Endothelial cell of umbilical vein (primary cell): Measurements from ENCODE around the gene PFDN1. TPM values are rescaled to one million over a fixed set of nuclear protein-coding genes. Genes with fewer than 3 reads are reported as not detected.
A peak's percentile ranks its signal among the peaks of the same experiment; 100 is the strongest.

Experiments
- BruUV-seq: library from RNA; stranded (reverse); fragments of 400-500 nt; replicated peaks from 2 replicates; lab custom pipeline; 2021; lab: Mats Ljungman, UMichigan
- CTCF ChIA-PET: fragments of 300-600, 350-600 bp; sonication (Branson Sonifier 250); formaldehyde crosslinking; loops from one replicate; lab custom pipeline; 2021; ENCODE audit warnings: antibody characterized with exemption, inconsistent platforms; lab: Charles Lee
- POLR2A ChIA-PET: fragments of 300-600, 350-600 bp; sonication (Branson Sonifier 250); formaldehyde crosslinking; loops from one replicate; lab custom pipeline; 2021; ENCODE audit warnings: antibody characterized with exemption, inconsistent platforms; lab: Charles Lee
- DNase-seq: peaks from one replicate; pipeline ENCODE4 v3.0.0-alpha.2; 2011; ENCODE audit warnings: low read depth, low spot score
- FAIRE-seq: peaks from 2 replicates; lab custom pipeline; 2011; peaks lifted over from hg19 to GRCh38; lab: Jason Lieb, UNC
- H2AFZ ChIP-seq: 2 replicates; pipeline ENCODE4 v1.6.0; 2012; ENCODE audit warnings: low read depth, low read length, control low read depth, inconsistent platforms
- H3K27ac ChIP-seq: 2 replicates; pipeline ENCODE4 v1.5.1; 2011; ENCODE audit warnings: low read depth, mild to moderate bottlenecking, control low read depth, low read length, moderate library complexity; ENCODE audit not compliant: insufficient read depth
- H3K27me3 ChIP-seq, 2 experiments: 2 replicates each; pipeline versions ENCODE4 v1.6.0 to v1.6.1; 2011; ENCODE audit warnings: low read length in 2 of 2, mixed read lengths in 1 of 2; ENCODE audit not compliant: control insufficient read depth in 2 of 2, insufficient read depth in 2 of 2
- H3K36me3 ChIP-seq, 2 experiments: 2 replicates in 1 of 2; 3 replicates in 1 of 2; pipeline ENCODE4 v1.5.1; 2011; ENCODE audit warnings: low read length in 2 of 2, mild to moderate bottlenecking in 1 of 2, moderate library complexity in 1 of 2; ENCODE audit not compliant: control insufficient read depth in 2 of 2, insufficient read depth in 2 of 2; ENCODE audit errors: extremely low read depth in 1 of 2
- H3K4me1 ChIP-seq: 3 replicates; pipeline ENCODE4 v1.5.1; 2011; ENCODE audit warnings: mild to moderate bottlenecking, low read length; ENCODE audit not compliant: control insufficient read depth, insufficient read depth; ENCODE audit errors: extremely low read depth
- H3K4me2 ChIP-seq: 2 replicates; pipeline ENCODE4 v1.6.1; 2011; ENCODE audit warnings: low read length, control low read depth, mixed read lengths; ENCODE audit not compliant: insufficient read depth
- H3K4me3 ChIP-seq, 3 experiments: fragments of 200-600 bp in 1 of 3; sonication (generic), shearing (Covaris generic) in 1 of 3; replicated peaks in 1 of 3; 2 replicates each; pipeline ENCODE4 v1.5.1; 2011 to 2016; ENCODE audit warnings: control low read depth in 3 of 3, low read length in 3 of 3, mild to moderate bottlenecking in 2 of 3, inconsistent platforms in 1 of 3, low read depth in 1 of 3, moderate library complexity in 1 of 3; ENCODE audit not compliant: insufficient read depth in 1 of 3
- H3K79me2 ChIP-seq: 2 replicates; pipeline ENCODE4 v1.6.0; 2012; ENCODE audit warnings: low read length, inconsistent platforms; ENCODE audit not compliant: control insufficient read depth, insufficient read depth
- H3K9ac ChIP-seq: replicated peaks from 2 replicates; pipeline ENCODE3; 2011; ENCODE audit warnings: low read length, control low read depth; ENCODE audit not compliant: insufficient read depth; ENCODE audit errors: extremely low read depth
- H3K9me1 ChIP-seq: replicated peaks from 3 replicates; pipeline ENCODE4 v1.6.0; 2011; ENCODE audit warnings: mild to moderate bottlenecking, low read length; ENCODE audit not compliant: control insufficient read depth, insufficient read depth; ENCODE audit errors: extremely low read depth
- H3K9me3 ChIP-seq: replicated peaks from 2 replicates; pipeline ENCODE4 v1.5.1; 2012; ENCODE audit warnings: low read length, inconsistent platforms; ENCODE audit not compliant: control insufficient read depth, insufficient read depth
- H4K20me1 ChIP-seq: replicated peaks from 2 replicates; pipeline ENCODE3; 2011; ENCODE audit warnings: mild to moderate bottlenecking, low read length; ENCODE audit not compliant: control insufficient read depth, insufficient read depth; ENCODE audit errors: extremely low read depth
- CTCF ChIP-seq, 2 donors: IDR thresholded peaks; 1 replicate in 1 of 2; 2 replicates in 1 of 2; pipeline ENCODE4 v1.5.1; 2011; ENCODE audit warnings: low read length in 2 of 2, mild to moderate bottlenecking in 2 of 2, moderate library complexity in 2 of 2, control low read depth in 1 of 2, inconsistent platforms in 1 of 2, low read depth in 1 of 2; ENCODE audit not compliant: insufficient read depth in 1 of 2; ENCODE audit errors: extremely low read depth in 1 of 2
- EZH2 ChIP-seq: IDR thresholded peaks from 2 replicates; pipeline ENCODE4 v1.6.1; 2012; ENCODE audit warnings: borderline replicate concordance, low read depth, mild to moderate bottlenecking, moderate library complexity, low read length, inconsistent platforms; ENCODE audit not compliant: severe bottlenecking
- FOS ChIP-seq: IDR thresholded peaks from 2 replicates; pipeline ENCODE4 v1.6.1; 2011; ENCODE audit warnings: mild to moderate bottlenecking, low read length, moderate library complexity, borderline replicate concordance; ENCODE audit not compliant: insufficient read depth
- GATA2 ChIP-seq: IDR thresholded peaks from 2 replicates; pipeline ENCODE4 v1.7.0; 2011; ENCODE audit warnings: low read depth, mild to moderate bottlenecking, moderate library complexity, mixed read lengths, low read length; ENCODE audit not compliant: insufficient read length, insufficient read depth
- JUN ChIP-seq: IDR thresholded peaks from 2 replicates; pipeline ENCODE4 v1.6.1; 2011; ENCODE audit warnings: borderline replicate concordance, low read depth; ENCODE audit not compliant: insufficient read length, insufficient read depth
- MYC ChIP-seq: IDR thresholded peaks from one replicate; pipeline ENCODE4 v1.6.1; 2011; ENCODE audit warnings: mild to moderate bottlenecking, low read depth, low read length
- POLR2A ChIP-seq: IDR thresholded peaks from 2 replicates; pipeline ENCODE4 v1.6.1; 2012; ENCODE audit warnings: low read depth, mild to moderate bottlenecking, control low read depth, low read length
- dilution Hi-C: fragments of 300-500 bp; cut with MboI; formaldehyde crosslinking; loops from one replicate; pipeline ENCODE4 v1.15.0; 2019; ENCODE audit warnings: low sequenced_read_pairs; ENCODE audit not compliant: extremely low pct_ligation_motif_present
- intact Hi-C: fragments of 100-400 bp; cut with micrococcal nuclease; formaldehyde crosslinking; loops from one replicate; pipeline ENCODE4 v1.10.0; 2022
- polyA plus RNA-seq, 4 experiments: library from polyadenylated mRNA; depleted of rRNA in 3 of 4; stranded (reverse) in 3 of 4; unstranded in 1 of 4; fragments of >200 nt; gene quantifications; 2 replicates each; pipeline versions ENCODE4 v1.2.1 to v1.2.3, GENCODE V29; 2011 to 2012; ENCODE audit warnings: missing spikeins in 1 of 4
- total RNA-seq: library from RNA; stranded (reverse); gene quantifications from 2 replicates; pipeline ENCODE4 v1.2.3, GENCODE V29; 2021

PFDN1 gene
- total and polyA plus RNA-seq, 2 donors (not counting 3 experiments of a cell fraction or from before 2014, with no cell fraction given) = 107 to 158 TPM

- Histone ChIP-seq H3K36me3 (no peaks in the 10 kb centered on the region), H2AFZ (no peak overlapping the region), H3K4me3 (no peak overlapping the region), H3K27me3 (no peaks in the 10 kb centered on the region), H3K4me2 (no peak overlapping the region), H3K4me1 (peaks cover 1% of the 10 kb centered on the region), H3K9me3 (no peaks in the 10 kb centered on the region), H3K79me2 (no peaks in the 10 kb centered on the region), H4K20me1 (no peaks in the 10 kb centered on the region), H3K27ac (no peak overlapping the region), H3K9ac (no peak overlapping the region), H3K9me1 (no peaks in the 10 kb centered on the region)
- DNase-seq = no peak
- ChIA-PET POLR2A (no interaction called here), CTCF (interaction anchor here (1.0 to 1.7 kb wide), 3 partner anchors 58 to 82 kb away, joined by 3 to 17 read pairs (median 4); no protein-coding TSS in a partner anchor)
- BruUV-seq = no TSS peak
- TF ChIP-seq GATA2 (no peak), CTCF (IDR thresholded peaks at IDR 0.05; ENCODE audit: extremely low read depth in 1 of 2, insufficient read depth in 1 of 2, low read depth in 1 of 2, low read length in 2 of 2) (peak in 1 of 2 donors; percentile 4)
- intact Hi-C loops = no loop called here
- dilution Hi-C loops = no loop called here
- no peak for FAIRE-seq
These were observed 75.9 kb downstream of the PFDN1 start for GRCh38 chr5:140227046-140227445.

GRCh38 chr5:140225396-140225795, 77.5 kb downstream of the PFDN1 start:
- no peaks in the 10 kb centered on the region for H3K36me3 ChIP-seq
- H3K79me2 ChIP-seq = no peaks in the 10 kb centered on the region
- H3K4me2 ChIP-seq = no peak overlapping the region
- H3K4me3 ChIP-seq = no peak overlapping the region
- peaks cover 6% of the 10 kb centered on the region for H3K4me1 ChIP-seq
- no peak for FAIRE-seq
- intact Hi-C loops (no loop called here), dilution Hi-C loops (no loop called here)
- no peak overlapping the region for H3K27ac ChIP-seq
- no peaks in the 10 kb centered on the region for H3K9me3 ChIP-seq
- no peak for DNase-seq
- H3K27me3 ChIP-seq = no peaks in the 10 kb centered on the region
- BruUV-seq = no TSS peak
- no peaks in the 10 kb centered on the region for H3K9me1 ChIP-seq
- CTCF ChIA-PET = interaction anchor here (0.6 to 1.6 kb wide), 4 partner anchors 9 to 121 kb away, joined by 3 to 4 read pairs (median 4); partner anchors contain the start of gene HBEGF
- H2AFZ ChIP-seq = no peak overlapping the region
- no peak overlapping the region for H3K9ac ChIP-seq
- H4K20me1 ChIP-seq = no peaks in the 10 kb centered on the region
- TF ChIP-seq EZH2 = no peak
- TF ChIP-seq MYC = no peak
- no peak for TF ChIP-seq GATA2
- TF ChIP-seq JUN = no peak
- TF ChIP-seq POLR2A = no peak
- TF ChIP-seq FOS = no peak
- POLR2A ChIA-PET = no interaction called here
